Mesenteric fat pad (tissue), 1 donor: ENCODE results near the gene PTGES2. TPM values are rescaled to one million over a fixed set of nuclear protein-coding genes. Genes with fewer than 3 reads are reported as not detected.
"Not testable (repeated sequence)": the region's sequence is repeated elsewhere in the genome, so short reads cannot be mapped to it uniquely, and the experiment has no call there.

Experiments used
- DNase-seq: peaks from one replicate; pipeline ENCODE4 v3.0.0-alpha.2; 2020; ENCODE audit warnings: low spot score
- total RNA-seq: library from RNA; stranded (reverse); fragmentation: NEBNext Ultra II Directional; extraction: Animal tissue kit (Norgen Biotek cat#: 25700); gene quantifications from one replicate; pipeline ENCODE4 v1.2.1, GENCODE V29; 2021
- donor health status: DM: yes; HTN: yes; CAD: no.

PTGES2 gene
- total RNA-seq, 1 donor from 2014 or later, result 59.5 TPM

- no peak for DNase-seq
Measured at GRCh38 chr9:128092199-128092977, 35.1 kb downstream of the PTGES2 start.

GRCh38 chr9:128091571-128091970 lies 36.0 kb downstream of the PTGES2 start:
- DNase-seq, result no peak

GRCh38 chr9:128091144-128091543 lies 36.4 kb downstream of the PTGES2 start:
- DNase-seq, result no peak

- DNase-seq, result no peak
Measured at GRCh38 chr9:128089299-128089698, 38.2 kb downstream of the PTGES2 start.

GRCh38 chr9:128088253-128088945 lies 39.1 kb downstream of the PTGES2 start:
- DNase-seq, result no peak

GRCh38 chr9:128087262-128087661 lies 40.3 kb downstream of the PTGES2 start:
- DNase-seq, result no peak

- DNase-seq, result no peak
Measured at GRCh38 chr9:128085943-128086342, 41.6 kb downstream of the PTGES2 start.

- DNase-seq, result no peak
Measured at GRCh38 chr9:128084746-128085145, 42.8 kb downstream of the PTGES2 start.

- no peak for DNase-seq
Measured at GRCh38 chr9:128082151-128082550, 45.4 kb downstream of the PTGES2 start.

- no peak for DNase-seq
Measured at GRCh38 chr9:128081056-128081455, 46.5 kb downstream of the PTGES2 start.

- DNase-seq, result no peak
Measured at GRCh38 chr9:128080206-128080605, 47.3 kb downstream of the PTGES2 start.

- DNase-seq, result no peak
Measured at GRCh38 chr9:128078504-128079434, 48.8 kb downstream of the PTGES2 start.

- DNase-seq, result no peak
Measured at GRCh38 chr9:128077847-128078503, 49.6 kb downstream of the PTGES2 start.

GRCh38 chr9:128073253-128073886 lies 54.2 kb downstream of the PTGES2 start:
- DNase-seq, result no peak

- DNase-seq, result no peak
Measured at GRCh38 chr9:128072144-128073021, 55.1 kb downstream of the PTGES2 start.

- DNase-seq, result not testable (repeated sequence)
Measured at GRCh38 chr9:128071475-128071874, 56.1 kb downstream of the PTGES2 start.

GRCh38 chr9:128070874-128071273 lies 56.7 kb downstream of the PTGES2 start:
- DNase-seq, result no peak
